ENCODE results near the gene HDGFL2.
A peak's percentile ranks its signal among the peaks of the same experiment; 100 is the strongest.
"Not testable (repeated sequence)": the region's sequence is repeated elsewhere in the genome, so short reads cannot be mapped to it uniquely, and the experiment has no call there.

HDGFL2 gene

GRCh38 chr19:4537953-4538600 is 66.0 kb downstream of the HDGFL2 start:
- DNase-seq, result no peak

GRCh38 chr19:4538601-4538954 is 66.5 kb downstream of the HDGFL2 start:
- DNase-seq, result no peak

GRCh38 chr19:4539169-4539692 is 67.1 kb downstream of the HDGFL2 start:
- no peak for DNase-seq

GRCh38 chr19:4539693-4540581 is 67.8 kb downstream of the HDGFL2 start, which contains the start of gene LRG1:
Gene LRG1, minus strand, starts transcription at chr19:4540036. Its CDS starts 23 bp downstream, at chr19:4540013.
- peak in 1 of 2 experiments; percentile 28 for DNase-seq

- no peak for DNase-seq
These were observed 69.2 kb downstream of the HDGFL2 start for GRCh38 chr19:4541114-4541805.

- DNase-seq, result not testable (repeated sequence)
These were observed 69.7 kb downstream of the HDGFL2 start for GRCh38 chr19:4541806-4542145.

GRCh38 chr19:4542896-4543841 is 71.1 kb downstream of the HDGFL2 start:
- DNase-seq, result no peak

GRCh38 chr19:4543842-4544647 is 71.9 kb downstream of the HDGFL2 start:
- DNase-seq, result no peak

- DNase-seq, result peak; percentile 32 to 42
These were observed 75.5 kb downstream of the HDGFL2 start for GRCh38 chr19:4547303-4548237.

- DNase-seq, result no peak
These were observed 76.1 kb downstream of the HDGFL2 start for GRCh38 chr19:4548238-4548584.

- no peak for DNase-seq
These were observed 77.9 kb downstream of the HDGFL2 start for GRCh38 chr19:4550018-4550417.

- DNase-seq, result no peak
These were observed 78.5 kb downstream of the HDGFL2 start for GRCh38 chr19:4550479-4551050.
